ENCODE results near the gene RCC1.

DNA sequence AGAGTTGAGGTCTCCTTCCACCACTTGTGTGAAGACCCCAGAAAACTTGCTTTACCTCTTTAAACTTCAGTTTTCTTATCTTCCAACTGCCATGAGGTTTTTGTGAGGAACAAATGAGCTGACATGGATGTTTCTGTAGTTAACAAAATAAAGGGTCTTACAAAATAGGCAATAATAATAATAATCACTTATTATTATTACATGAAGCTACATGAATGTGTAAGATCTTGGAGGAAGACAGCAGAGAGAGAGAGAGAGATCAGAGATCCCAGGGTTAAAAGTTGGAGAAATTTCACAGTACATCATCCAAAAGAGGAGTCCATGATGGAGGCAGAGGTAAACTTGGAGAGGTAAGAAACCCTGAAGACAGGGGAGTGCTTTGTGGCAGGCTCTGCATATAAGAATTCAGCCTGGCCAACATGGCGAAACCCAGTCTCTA is 10.7 kb downstream of the RCC1 start:
- TF ChIP-seq, protein P1, sequence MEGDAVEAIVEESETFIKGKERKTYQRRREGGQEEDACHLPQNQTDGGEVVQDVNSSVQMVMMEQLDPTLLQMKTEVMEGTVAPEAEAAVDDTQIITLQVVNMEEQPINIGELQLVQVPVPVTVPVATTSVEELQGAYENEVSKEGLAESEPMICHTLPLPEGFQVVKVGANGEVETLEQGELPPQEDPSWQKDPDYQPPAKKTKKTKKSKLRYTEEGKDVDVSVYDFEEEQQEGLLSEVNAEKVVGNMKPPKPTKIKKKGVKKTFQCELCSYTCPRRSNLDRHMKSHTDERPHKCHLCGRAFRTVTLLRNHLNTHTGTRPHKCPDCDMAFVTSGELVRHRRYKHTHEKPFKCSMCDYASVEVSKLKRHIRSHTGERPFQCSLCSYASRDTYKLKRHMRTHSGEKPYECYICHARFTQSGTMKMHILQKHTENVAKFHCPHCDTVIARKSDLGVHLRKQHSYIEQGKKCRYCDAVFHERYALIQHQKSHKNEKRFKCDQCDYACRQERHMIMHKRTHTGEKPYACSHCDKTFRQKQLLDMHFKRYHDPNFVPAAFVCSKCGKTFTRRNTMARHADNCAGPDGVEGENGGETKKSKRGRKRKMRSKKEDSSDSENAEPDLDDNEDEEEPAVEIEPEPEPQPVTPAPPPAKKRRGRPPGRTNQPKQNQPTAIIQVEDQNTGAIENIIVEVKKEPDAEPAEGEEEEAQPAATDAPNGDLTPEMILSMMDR (IDR thresholded peaks at IDR 0.05) = no peak
- TF ChIP-seq, protein P2, sequence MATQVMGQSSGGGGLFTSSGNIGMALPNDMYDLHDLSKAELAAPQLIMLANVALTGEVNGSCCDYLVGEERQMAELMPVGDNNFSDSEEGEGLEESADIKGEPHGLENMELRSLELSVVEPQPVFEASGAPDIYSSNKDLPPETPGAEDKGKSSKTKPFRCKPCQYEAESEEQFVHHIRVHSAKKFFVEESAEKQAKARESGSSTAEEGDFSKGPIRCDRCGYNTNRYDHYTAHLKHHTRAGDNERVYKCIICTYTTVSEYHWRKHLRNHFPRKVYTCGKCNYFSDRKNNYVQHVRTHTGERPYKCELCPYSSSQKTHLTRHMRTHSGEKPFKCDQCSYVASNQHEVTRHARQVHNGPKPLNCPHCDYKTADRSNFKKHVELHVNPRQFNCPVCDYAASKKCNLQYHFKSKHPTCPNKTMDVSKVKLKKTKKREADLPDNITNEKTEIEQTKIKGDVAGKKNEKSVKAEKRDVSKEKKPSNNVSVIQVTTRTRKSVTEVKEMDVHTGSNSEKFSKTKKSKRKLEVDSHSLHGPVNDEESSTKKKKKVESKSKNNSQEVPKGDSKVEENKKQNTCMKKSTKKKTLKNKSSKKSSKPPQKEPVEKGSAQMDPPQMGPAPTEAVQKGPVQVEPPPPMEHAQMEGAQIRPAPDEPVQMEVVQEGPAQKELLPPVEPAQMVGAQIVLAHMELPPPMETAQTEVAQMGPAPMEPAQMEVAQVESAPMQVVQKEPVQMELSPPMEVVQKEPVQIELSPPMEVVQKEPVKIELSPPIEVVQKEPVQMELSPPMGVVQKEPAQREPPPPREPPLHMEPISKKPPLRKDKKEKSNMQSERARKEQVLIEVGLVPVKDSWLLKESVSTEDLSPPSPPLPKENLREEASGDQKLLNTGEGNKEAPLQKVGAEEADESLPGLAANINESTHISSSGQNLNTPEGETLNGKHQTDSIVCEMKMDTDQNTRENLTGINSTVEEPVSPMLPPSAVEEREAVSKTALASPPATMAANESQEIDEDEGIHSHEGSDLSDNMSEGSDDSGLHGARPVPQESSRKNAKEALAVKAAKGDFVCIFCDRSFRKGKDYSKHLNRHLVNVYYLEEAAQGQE (IDR thresholded peaks at IDR 0.05; ENCODE audit: insufficient read depth in 1 of 2, low read depth in 2 of 2, low read length in 1 of 2) = no peak
- TF ChIP-seq POLR2AphosphoS5 (IDR thresholded peaks at IDR 0.05; ENCODE audit: low read depth, low read length) = no peak

Measured in Panc1 (cell line).